Fibroblast of skin of scalp (primary cell): ENCODE results near the gene CD3D.
"Not testable (repeated sequence)": the region's sequence is repeated elsewhere in the genome, so short reads cannot be mapped to it uniquely, and the experiment has no call there.

Experiments used
- DNase-seq: peaks from one replicate; pipeline ENCODE4 v3.0.0-alpha.2; 2013

The CD3D gene

DNA sequence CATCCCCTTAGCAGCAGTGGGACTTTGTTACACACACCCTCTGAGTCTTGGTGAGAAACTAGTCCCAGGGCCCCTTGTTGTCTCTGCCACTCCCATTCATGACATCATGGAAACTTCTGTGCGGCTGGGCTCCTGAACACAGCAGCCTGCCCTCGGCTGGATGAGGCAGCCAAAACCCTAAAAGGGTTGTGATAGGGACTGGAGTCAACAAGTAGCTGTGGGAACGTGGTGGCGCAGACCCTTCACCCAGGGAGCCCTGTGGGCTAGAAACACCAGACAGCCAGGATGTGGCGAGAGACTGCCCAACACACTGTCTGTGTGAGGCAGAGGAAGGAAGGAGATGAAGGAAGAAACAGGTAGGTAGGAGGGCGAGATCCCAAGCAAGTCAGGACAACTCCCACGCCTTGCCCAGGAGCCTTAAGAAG, 3.9 kb downstream of the CD3D start:
- no peak for DNase-seq

DNA sequence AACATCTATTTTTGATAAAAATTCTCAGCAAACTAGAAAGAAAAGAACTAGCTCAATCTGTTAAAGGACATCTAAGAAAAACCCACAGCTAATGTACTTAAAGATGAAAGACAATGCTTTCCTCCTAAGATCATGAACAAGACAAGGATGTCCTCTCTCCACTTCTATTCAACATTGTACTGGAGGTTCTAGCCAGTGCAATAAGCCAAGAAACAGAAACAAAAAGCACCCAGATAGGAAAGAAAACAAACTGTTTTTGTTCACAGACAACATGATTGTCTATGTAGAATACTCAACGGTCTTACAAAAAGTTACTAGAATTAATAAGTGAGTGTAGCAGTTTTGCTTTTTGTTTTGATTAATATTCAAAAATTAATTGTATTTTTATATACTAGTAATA, 7.8 kb downstream of the CD3D start:
- no peak for DNase-seq

DNA sequence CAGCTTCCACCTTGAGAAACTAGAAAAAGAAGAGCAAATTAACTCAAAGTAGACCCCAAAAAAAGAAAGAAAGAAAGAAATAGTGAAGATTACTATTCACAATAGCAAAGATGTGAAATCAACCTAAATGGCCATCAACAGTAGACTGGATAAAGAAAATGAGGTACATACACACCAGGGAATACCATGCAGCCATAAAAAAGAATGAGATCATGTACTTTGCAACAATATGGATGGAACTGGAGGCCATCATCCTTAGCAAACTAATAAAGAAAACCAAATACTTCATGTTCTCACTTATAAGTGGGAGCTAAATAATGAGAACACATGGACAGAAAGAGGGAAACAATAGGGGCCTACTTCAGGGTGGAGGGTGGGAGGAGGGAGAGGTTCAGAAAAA, 13.8 kb downstream of the CD3D start:
- no peak for DNase-seq

DNA sequence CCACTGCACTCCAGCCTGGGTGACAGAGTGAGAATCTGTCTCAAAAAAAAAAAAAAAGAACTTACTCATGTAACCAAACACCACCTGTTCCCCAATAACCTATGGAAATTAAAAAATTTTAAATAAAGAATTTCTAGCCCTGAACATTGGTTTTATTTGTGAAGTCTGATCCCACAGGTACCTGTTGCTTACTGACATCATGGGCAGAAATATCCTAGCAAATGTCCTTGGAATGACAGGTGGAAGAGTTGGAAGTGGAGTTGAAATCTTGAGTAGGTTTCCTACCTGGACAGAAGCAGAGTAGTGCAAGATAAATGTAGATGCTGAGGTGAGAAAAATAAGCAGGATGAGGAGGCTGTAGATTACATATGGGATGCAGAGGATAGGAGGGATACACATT, 17.2 kb downstream of the CD3D start:
- no peak for DNase-seq

DNA sequence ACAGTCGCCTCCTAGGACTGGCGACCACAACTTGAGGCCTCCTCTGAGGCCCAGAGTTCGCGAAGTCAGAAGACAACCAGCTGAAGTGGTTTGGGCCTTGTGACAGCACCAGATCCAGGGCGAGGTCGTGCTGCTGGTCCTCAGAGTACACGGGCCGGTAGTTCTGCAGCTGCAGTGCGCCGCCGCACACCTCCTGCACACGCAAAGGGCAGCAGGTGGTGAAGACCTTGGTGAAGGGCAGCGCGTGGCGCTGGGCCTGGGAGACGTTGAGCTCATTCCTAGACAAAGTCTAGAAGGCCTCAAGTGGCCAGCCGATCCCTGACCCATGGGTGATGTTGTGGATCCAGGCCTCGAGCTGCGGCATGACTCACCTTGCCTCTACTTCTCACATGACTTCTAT, 19.8 kb downstream of the CD3D start:
- DNase-seq: no peak

DNA sequence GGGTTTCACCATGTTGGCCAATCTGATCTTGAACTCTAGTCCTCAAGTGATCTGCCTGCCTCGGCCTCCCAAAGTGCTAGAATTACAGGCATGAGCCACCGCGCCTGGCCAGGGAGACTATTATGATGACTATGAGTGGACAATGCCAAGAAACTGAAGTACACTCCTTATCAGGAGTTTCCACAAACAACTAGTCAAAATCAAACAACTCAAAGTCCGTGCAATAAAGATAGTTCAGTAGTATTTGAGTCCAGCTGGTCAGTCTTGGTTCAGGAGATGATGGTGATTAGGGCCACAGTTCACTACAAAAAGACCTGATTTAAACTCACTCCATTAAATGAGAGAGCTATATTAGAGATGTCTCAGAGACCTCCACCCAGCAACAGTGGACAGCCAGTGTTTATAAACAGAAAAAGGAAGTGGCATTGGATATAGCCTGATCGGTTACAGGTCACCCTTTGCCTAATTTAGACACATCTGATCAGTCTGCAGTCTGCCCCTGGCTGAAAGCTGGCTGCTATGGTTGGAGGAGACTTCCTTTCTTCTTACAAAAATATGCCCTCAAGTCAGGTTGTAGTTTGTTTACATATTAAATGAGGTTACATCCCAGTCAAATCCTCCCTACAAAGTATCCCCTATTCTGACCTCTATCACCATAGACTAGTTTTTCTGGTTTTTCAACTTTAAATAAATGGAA, 21.0 kb downstream of the CD3D start:
- DNase-seq: no peak

DNA sequence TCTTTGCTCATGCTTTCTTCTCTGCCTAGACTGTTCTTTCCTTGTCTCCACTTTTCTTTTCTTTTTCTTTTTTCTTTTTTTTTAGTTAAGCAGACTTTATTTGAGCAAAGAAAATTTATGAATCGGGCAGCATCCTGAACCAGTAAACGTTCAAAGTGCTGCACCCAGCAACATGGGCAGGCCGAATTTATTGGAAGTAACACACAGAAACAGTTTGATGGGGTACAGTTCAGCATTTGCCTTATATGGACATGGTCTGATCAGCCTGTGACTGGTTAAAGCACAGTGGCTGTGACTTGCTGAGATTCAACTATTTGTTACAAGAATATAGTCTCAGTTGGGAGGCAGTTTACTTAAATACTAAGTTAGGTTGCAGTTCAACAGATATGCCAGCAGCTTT, 22.0 kb downstream of the CD3D start:
- DNase-seq: no peak

DNA sequence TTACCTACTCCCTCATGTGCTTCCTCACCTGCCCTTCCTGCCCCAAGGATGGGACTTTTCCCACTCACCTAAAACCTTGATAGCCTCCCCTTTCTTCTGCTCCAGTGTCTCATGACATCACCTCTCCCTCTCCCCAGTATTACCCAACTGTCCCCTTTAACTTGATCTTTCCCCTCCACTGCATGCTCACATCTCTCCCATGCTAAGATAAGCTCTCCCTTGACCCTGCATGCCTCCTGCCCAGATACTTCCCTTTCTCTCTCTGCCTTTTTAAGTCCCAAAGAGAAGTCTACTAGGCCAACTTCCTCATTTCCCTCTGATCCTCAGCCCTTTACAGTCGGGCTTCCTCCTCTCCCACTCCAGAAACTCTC, 23.2 kb downstream of the CD3D start:
- no peak for DNase-seq

DNA sequence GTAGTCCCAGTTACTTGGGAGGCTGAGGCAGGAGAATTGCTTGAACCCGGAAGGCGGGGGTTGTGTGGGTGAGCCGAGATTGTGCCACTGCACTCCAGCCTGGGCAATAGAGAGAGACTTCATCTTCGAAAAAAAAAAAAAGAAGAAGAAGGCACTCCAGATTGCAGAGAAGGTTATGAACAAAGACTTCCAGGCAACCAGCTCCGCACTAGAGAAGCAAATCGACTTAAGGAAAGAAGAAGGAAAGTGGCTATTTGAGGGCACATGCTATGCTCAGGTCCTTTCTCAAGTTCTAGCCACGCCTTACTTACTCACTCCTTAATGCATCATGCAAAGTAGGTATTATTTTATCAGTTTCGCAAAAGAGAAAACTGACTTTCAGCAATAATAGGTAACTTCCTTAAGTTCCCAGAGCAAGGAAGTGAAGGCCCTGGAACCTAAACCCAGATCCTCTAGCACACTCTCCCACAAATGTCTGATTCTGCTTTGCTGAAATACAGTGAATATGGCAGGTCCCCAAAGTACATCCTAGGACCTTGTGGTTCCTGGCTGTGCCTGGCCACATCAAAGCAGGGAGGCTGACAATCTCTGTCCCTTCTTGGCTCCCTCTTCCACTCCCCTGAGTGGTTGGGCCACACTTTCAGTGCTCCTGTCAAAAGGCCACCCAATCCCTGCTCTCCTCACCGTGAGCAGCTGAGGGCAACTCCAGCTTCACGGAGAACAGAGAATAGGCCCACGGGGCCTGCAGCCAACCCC, 23.7 kb downstream of the CD3D start:
- DNase-seq: no peak

DNA sequence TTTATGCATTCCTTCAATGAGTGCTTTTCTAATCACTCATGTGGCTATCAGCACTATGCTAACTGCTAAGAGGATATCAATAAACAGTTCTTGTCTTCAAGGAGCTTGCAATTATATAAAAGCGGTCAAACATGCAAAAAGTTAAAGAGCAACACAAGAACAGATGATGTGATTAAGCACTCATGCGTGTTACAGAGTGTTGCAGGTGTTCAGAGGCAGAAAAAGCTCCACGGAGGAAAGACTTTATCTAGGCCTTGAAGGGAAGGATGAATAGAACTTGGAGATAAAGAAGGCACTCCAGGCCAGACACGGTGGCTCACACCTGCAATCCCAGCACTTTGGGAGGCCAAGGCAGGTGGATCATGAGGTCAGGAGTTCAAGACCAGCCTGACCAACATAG, 24.4 kb downstream of the CD3D start:
- DNase-seq: no peak

DNA sequence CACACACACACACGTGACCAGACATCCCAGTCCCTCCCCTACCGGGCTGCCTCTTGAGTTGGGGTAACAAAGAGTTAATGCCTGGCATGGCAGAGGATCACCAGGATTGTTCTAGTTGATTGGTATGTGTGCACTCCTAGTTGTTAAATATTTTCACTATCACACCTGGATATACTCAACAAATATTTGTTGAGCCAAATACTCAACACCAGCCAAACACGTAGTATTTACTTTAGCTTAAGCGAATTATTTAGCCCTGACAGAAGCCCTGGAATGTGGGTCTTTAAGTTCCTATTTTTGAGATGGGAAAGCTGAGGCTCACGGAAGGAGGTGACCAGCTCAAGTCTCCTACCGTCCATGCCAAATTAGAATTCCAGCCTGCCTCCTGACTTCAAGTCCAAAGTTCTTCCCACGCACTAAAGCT, 27.5 kb downstream of the CD3D start:
- no peak for DNase-seq

DNA sequence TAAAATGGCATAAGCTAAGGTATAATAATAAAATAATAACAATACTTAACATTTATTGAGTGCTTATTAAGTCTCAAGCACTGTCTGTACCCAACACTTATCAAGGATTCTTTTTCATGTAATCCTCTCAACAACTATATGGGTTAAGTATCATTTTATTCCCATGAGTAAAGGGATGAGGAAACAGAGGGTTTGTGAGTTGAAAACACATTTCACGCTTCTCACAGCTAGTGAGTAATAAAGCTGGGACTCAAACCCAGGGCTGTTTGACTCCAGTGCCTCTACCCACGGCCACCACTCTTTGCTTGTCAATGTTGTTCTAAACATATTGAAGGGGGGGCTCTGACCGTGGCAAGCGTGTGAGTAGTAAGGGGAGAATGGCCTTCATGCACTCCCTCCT, 29.3 kb downstream of the CD3D start:
- no peak for DNase-seq

DNA sequence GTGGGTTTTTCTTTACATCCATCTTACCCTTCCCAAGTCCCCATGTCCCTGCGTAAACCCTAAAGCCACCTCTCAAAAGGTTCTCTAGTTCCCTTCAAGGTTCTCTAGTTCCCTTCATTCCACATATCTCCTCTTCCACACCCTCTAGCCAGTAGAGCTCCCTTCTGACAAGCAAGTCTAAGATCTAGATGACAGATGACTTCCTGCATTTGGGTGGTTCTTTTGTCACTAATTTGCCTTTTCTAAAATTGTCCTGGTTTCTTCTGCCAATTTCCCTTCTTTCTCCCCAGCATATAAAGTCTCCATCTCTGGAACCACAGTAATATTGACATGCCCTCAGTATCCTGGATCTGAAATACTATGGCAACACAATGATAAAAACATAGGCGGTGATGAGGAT, 30.2 kb downstream of the CD3D start:
- no peak for DNase-seq

DNA sequence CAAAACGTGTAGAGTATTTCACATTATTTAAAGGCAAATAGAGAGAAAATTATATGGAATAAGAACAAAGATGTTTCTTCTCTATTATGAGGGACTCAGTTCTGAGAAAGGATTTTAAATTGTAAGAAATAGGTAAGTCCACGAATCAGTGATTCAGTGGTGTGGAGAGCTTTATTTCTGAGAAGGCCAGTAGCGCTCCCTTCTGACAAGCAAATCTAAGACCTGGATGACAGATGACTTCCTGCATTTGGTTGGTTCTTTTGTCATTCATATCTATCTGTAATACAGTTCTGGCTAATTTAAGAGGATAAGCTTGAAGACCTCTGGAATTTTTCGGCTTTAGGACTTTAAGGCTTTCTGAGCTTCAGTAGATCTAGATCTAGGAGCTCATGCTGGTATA, 31.0 kb downstream of the CD3D start:
- DNase-seq: no peak

DNA sequence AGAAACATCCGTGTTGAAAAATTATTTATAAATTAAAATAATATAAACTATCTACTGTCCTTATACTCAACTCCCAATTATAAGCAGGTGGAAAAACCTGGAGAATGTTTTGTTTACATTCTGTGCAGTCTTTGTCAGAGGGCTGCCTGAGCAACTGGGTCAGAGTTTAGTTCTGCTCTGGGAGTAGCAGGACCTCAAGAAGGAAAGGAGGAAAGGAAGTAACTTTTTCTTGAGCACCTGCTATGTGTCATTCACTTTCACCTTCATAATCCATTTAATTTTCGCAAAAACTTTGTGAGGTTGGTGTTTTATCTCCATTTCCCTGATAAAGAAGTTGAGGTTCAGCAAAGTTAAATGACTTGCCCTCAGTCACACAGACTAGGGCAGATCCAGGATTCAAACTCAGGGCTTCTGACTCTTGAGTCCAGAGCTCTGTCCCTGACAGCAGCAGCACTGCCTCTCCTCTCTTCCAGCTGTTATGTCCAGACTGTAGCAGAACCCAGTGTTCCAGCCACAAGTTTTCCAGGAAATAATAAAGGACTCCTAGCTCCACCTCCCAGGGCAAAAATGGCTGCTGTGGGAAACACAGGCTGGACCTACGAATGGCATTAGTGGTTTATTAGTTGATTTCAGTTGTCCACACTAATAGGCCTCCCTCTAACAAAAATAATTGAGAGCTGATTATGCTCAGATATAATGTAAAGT, 31.6 kb downstream of the CD3D start:
- DNase-seq: no peak

DNA sequence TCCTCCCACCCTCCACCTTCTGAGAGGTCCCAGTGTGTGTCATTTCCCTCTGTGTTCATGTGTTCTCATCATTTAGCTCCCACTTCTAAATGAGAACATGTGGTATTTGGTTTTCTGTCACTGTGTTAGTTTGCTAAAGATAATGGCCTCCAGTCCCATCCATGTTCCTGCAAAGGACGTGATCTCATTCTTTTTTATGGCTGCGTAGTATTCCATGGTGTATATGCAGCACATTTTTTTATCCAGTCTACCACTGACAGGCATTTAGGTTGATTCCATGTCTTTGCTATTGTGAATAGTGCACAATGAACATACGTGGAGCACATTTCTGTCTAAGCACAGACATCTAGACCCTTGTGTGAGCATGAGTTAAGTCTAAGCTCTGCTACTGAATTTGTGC, 32.2 kb downstream of the CD3D start:
- DNase-seq: no peak

DNA sequence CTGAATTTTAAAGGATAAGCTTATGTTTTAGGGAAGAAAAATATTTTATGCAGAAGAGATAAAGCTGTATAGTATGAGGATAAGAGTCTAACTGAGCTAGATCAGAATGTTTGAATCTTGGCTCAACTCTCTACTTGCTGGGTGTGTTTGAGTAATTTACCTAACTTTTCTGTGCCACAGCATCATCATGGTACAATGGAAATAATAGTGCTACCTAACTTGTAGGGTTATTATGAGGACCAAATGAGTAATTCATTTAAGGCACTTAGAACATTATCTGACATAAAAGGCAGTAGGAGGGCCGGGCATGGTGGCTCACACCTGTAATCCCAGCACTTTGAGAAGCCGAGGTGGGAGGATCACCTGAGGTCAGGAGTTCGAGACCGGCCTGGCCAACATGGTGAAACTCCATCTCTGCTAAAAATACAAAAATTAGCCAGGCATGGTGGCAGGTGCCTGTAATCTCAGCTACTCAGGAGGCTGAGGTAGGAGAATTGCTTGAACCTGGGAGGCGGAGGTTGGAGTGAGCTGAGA, 33.4 kb downstream of the CD3D start:
- not testable (repeated sequence) for DNase-seq

DNA sequence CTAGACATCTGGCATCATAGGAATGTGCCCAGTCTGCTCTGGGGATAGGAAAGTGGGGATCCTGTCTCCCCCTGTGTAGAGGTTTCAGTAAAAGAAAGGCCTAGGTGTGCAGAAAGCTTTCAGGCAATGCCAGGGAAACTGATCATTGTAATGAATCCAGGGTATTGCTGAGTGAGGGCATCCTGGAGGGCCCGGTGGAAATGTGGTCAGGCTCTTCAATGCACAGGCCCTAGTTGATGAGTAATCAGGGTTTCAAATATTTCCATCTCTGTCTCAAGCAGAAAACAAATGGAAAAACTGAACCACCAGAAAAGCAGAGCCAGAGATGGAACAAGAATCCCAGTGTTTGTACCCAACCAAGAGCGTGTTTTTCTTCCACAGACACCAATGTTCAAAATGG, 35.9 kb downstream of the CD3D start:
- no peak for DNase-seq

DNA sequence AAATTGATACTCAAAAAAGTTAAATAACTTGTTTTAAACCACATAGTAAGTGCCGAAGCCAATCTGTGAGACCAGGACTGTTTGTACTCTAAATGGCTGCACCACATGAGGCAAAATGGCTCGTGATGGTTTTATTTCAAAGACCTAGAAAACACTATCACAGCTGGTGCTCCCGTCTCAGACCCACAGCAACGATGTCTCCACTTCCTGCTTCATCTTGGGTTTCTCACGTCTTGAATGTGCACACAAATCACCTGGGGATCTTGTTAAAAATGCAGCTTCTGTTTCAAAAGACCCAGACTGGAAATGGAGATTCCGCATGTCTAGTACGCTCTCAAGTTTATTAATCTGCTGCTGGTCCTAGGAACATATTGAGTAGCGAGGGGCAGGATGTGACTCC, 36.8 kb downstream of the CD3D start:
- no peak for DNase-seq

DNA sequence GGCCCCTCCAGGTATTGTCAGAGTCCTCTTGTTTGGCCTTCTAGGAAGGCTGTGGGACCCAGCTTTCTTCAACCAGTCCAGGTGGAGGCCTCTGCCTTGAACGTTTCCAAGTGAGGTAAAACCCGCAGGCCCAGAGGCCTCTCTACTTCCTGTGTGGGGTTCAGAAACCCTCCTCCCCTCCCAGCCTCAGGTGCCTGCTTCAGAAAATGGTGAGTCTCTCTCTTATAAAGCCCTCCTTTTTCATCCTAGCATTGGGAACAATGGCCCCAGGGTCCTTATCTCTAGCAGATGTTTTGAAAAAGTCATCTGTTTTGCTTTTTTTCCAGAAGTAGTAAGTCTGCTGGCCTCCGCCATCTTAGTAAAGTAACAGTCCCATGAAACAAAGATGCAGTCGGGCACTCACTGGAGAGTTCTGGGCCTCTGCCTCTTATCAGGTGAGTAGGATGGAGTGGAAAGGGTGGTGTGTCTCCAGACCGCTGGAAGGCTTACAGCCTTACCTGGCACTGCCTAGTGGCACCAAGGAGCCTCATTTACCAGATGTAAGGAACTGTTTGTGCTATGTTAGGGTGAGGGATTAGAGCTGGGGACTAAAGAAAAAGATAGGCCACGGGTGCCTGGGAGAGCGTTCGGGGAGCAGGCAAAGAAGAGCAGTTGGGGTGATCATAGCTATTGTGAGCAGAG, 37.8 kb downstream of the CD3D start, which contains the start of gene CD3E:
Gene CD3E (plus strand): TSS at position 163 of the 681 bp plus-strand sequence. CDS start 223 bp downstream, at position 386.
- no peak for DNase-seq

DNA sequence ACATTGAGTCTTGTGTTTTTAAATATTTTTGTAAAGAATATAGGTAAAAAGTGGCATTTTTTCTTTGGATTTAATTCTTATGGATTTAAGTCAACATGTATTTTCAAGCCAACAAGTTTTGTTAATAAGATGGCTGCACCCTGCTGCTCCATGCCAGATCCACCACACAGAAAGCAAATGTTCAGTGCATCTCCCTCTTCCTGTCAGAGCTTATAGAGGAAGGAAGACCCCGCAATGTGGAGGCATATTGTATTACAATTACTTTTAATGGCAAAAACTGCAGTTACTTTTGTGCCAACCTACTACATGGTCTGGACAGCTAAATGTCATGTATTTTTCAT, 38.3 kb downstream of the CD3D start:
- no peak for DNase-seq

DNA sequence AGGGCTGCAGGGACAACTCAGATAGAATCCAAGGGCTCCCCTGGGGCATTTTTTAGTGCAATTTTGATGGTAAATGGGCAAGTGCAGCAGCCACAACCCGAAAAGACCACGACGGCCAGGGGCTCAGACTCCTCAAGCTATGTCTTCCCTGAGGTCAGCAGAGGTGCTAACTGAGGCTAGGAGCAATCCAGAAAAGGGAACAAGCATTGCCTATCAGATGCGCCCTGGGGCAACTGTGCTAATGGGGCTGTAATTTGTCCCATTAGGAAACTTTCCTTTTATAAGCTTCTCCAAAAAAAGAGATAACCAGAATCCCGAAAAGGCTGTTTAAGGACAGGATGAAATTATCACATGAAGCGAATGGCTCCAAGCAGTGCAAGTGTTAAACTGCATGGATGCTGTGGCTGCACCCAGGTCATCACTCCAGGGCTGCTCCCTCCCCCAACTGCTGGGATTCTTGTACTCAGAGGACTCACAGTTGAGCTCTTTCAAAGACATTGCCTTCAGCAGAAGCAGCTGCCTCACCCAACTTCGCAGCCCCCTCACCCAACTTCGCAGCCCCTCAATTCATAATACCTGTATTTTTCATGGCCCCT, 40.8 kb downstream of the CD3D start:
- no peak for DNase-seq
